CD14-positive monocyte (primary cell): ENCODE measurements around the gene SMC2. TPM values are rescaled to one million over a fixed set of nuclear protein-coding genes. Genes with fewer than 3 reads are reported as not detected.

Experiments
- DNase-seq, 3 donors: peaks; one replicate each; pipeline ENCODE4 v3.0.0-alpha.2; 2011 to 2022
- H2AFZ ChIP-seq: 2 replicates; pipeline ENCODE4 v1.6.0; 2012; ENCODE audit warnings: mild to moderate bottlenecking, low read depth, low read length, inconsistent platforms; ENCODE audit not compliant: insufficient read depth, poor library complexity, severe bottlenecking
- H3K27ac ChIP-seq, 2 donors: 1 replicate in 1 of 2; 2 replicates in 1 of 2; pipeline ENCODE4 v1.5.1; 2012 to 2013; ENCODE audit warnings: low read length in 2 of 2, control low read depth in 1 of 2, inconsistent platforms in 1 of 2, low read depth in 1 of 2, mild to moderate bottlenecking in 1 of 2
- H3K27me3 ChIP-seq, 2 donors: one replicate each; pipeline versions ENCODE4 v1.6.0 to v1.6.1; 2011 to 2013; ENCODE audit warnings: low read length in 2 of 2; ENCODE audit not compliant: control insufficient read depth in 2 of 2, insufficient read depth in 2 of 2
- H3K36me3 ChIP-seq, 2 donors: replicated peaks in 1 of 2; 1 replicate in 1 of 2; 2 replicates in 1 of 2; pipeline versions ENCODE4 v1.5.1 to v1.6.1; 2012 to 2013; ENCODE audit warnings: low read length in 2 of 2, control low read depth in 1 of 2, inconsistent platforms in 1 of 2, mild to moderate bottlenecking in 1 of 2; ENCODE audit not compliant: insufficient read depth in 2 of 2, control insufficient read depth in 1 of 2
- H3K4me1 ChIP-seq, 2 donors: 1 replicate in 1 of 2; 2 replicates in 1 of 2; pipeline versions ENCODE4 v1.5.1 to v1.6.1; 2012 to 2013; ENCODE audit warnings: low read length in 2 of 2, control low read depth in 1 of 2, inconsistent platforms in 1 of 2, mild to moderate bottlenecking in 1 of 2, moderate library complexity in 1 of 2; ENCODE audit not compliant: insufficient read depth in 2 of 2, control insufficient read depth in 1 of 2
- H3K4me2 ChIP-seq: replicated peaks from 2 replicates; pipeline ENCODE3; 2012; ENCODE audit warnings: low read length, moderate library complexity, mild to moderate bottlenecking; ENCODE audit not compliant: poor library complexity, severe bottlenecking; ENCODE audit errors: extremely low read depth
- H3K4me3 ChIP-seq, 3 experiments: fragments of 200-600 bp in 1 of 3; sonication (generic) in 1 of 3; replicated peaks in 1 of 3; 1 replicate in 2 of 3; 2 replicates in 1 of 3; pipeline ENCODE4 v1.5.1; 2011 to 2013; ENCODE audit warnings: low read length in 3 of 3, mild to moderate bottlenecking in 3 of 3, control low read depth in 2 of 3, low read depth in 2 of 3, inconsistent platforms in 1 of 3, moderate library complexity in 1 of 3
- H3K79me2 ChIP-seq: 2 replicates; pipeline ENCODE4 v1.6.0; 2012; ENCODE audit warnings: mild to moderate bottlenecking, control low read depth, inconsistent platforms, low read length, moderate library complexity; ENCODE audit not compliant: insufficient read depth
- H3K9ac ChIP-seq: 2 replicates; pipeline ENCODE4 v1.6.0; 2017; ENCODE audit warnings: low read length, mild to moderate bottlenecking; ENCODE audit not compliant: insufficient read depth, poor library complexity, severe bottlenecking
- H3K9me3 ChIP-seq, 2 donors: replicated peaks in 1 of 2; 1 replicate in 1 of 2; 2 replicates in 1 of 2; pipeline versions ENCODE4 v1.5.1 to v1.6.1; 2012 to 2013; ENCODE audit warnings: low read length in 2 of 2, control low read depth in 1 of 2; ENCODE audit not compliant: control insufficient read depth in 1 of 2, insufficient read depth in 1 of 2
- H4K20me1 ChIP-seq: 2 replicates; pipeline ENCODE4 v1.6.0; 2012; ENCODE audit warnings: mild to moderate bottlenecking, low read length, control low read depth, moderate library complexity; ENCODE audit not compliant: insufficient read depth
- H3K27ac Mint-ChIP-seq, 7 donors: one replicate each; pipeline ENCODE4 v1.8.0; 2020; ENCODE audit warnings: mild to moderate bottlenecking in 7 of 7, mixed read lengths in 7 of 7, moderate library complexity in 6 of 7, inconsistent platforms in 2 of 7
- H3K27me3 Mint-ChIP-seq, 3 donors: one replicate each; pipeline ENCODE4 v1.8.0; 2021 to 2022; ENCODE audit warnings: low read depth in 3 of 3, mild to moderate bottlenecking in 3 of 3, mixed read lengths in 3 of 3, moderate library complexity in 3 of 3, inconsistent platforms in 1 of 3
- H3K36me3 Mint-ChIP-seq, 2 donors: one replicate each; pipeline ENCODE4 v1.8.0; 2020; ENCODE audit warnings: mixed read lengths in 2 of 2, inconsistent platforms in 1 of 2, mild to moderate bottlenecking in 1 of 2
- H3K4me1 Mint-ChIP-seq: one replicate; pipeline ENCODE4 v1.8.0; 2020; ENCODE audit warnings: mild to moderate bottlenecking, mixed read lengths
- H3K4me3 Mint-ChIP-seq, 2 donors: one replicate each; pipeline ENCODE4 v1.8.0; 2020; ENCODE audit warnings: mild to moderate bottlenecking in 2 of 2, mixed read lengths in 2 of 2, moderate library complexity in 1 of 2
- H3K9me3 Mint-ChIP-seq, 7 donors: one replicate each; pipeline ENCODE4 v1.8.0; 2020 to 2022; ENCODE audit warnings: mixed read lengths in 7 of 7, mild to moderate bottlenecking in 6 of 7, moderate library complexity in 6 of 7, inconsistent platforms in 2 of 7
- CTCF ChIP-seq: fragments of 200-600 bp; IDR thresholded peaks from one replicate; pipeline ENCODE4 v1.8.0; 2022; ENCODE audit warnings: antibody characterized with exemption, mild to moderate bottlenecking
- WGBS: methylation state at CpG from one replicate; pipeline ENCODE4 v1.1.5; 2013; ENCODE audit warnings: missing lambda C conversion rate; ENCODE audit not compliant: insufficient coverage; 5-methylcytosine and 5-hydroxymethylcytosine counted together
- intact Hi-C, 2 donors: fragments of 100-400 bp; cut with micrococcal nuclease; formaldehyde crosslinking; loops; one replicate each; pipeline versions ENCODE4 v1.15.0 to v1.15.1; 2023
- polyA plus RNA-seq, 3 donors: library from polyadenylated mRNA; depleted of rRNA in 1 of 3; unstranded in 2 of 3; stranded (reverse) in 1 of 3; fragments of 300-500 nt in 2 of 3; fragments of >200 nt in 1 of 3; fragmentation: Illumina TruSeq in 2 of 3; gene quantifications; 1 replicate in 2 of 3; 2 replicates in 1 of 3; pipeline ENCODE4 v1.2.3, GENCODE V29; 2012 to 2021

Gene SMC2
- polyA plus RNA-seq, 3 donors, result 0.77 to 3.6 (median 2.7) TPM

- peaks cover 24% of the 10 kb centered on the region for H3K4me1 Mint-ChIP-seq
- peaks cover 0 to 1% (median 0%) of the 10 kb centered on the region in 3 donors for H3K27me3 Mint-ChIP-seq
- no peak overlapping the region for H3K4me3 ChIP-seq
- H3K9ac ChIP-seq, result no peak overlapping the region
- peaks cover 0 to 2% of the 10 kb centered on the region in 2 donors for H3K27me3 ChIP-seq
- no peak overlapping the region for H3K4me2 ChIP-seq
- H3K36me3 Mint-ChIP-seq, result peaks cover 0 to under 1% of the 10 kb centered on the region in 2 donors
- no peaks in the 10 kb centered on the region for H3K36me3 ChIP-seq
- peaks cover 20% of the 10 kb centered on the region in 2 donors for H3K4me1 ChIP-seq
- H3K27ac Mint-ChIP-seq, result no peak overlapping the region
- no peak overlapping the region for H3K27ac ChIP-seq
- no peaks in the 10 kb centered on the region for H4K20me1 ChIP-seq
- intact Hi-C loops, result no loop called here
- H3K9me3 ChIP-seq, result no peaks in the 10 kb centered on the region
- no peaks in the 10 kb centered on the region for H3K79me2 ChIP-seq
- no CpG with 5 or more reads among the region's 3 CpGs for WGBS
- no peak for DNase-seq
- no peak overlapping the region for H3K4me3 Mint-ChIP-seq
- H3K9me3 Mint-ChIP-seq, result peaks cover 0 to 4% (median 0%) of the 10 kb centered on the region in 7 donors
- no peak for TF ChIP-seq CTCF
- H2AFZ ChIP-seq, result no peak overlapping the region
Measured at GRCh38 chr9:104087894-104088293, 6.2 kb upstream of the SMC2 start.

GRCh38 chr9:104088416-104088815 lies 5.7 kb upstream of the SMC2 start:
- TF ChIP-seq CTCF, result no peak
- Mint-ChIP-seq H3K27me3 (peaks cover 0 to 1% (median 0%) of the 10 kb centered on the region in 3 donors), H3K27ac (no peak overlapping the region), H3K4me1 (peaks cover 29% of the 10 kb centered on the region), H3K9me3 (peaks cover 0 to 4% (median 0%) of the 10 kb centered on the region in 7 donors), H3K4me3 (no peak overlapping the region), H3K36me3 (no peaks in the 10 kb centered on the region)
- no peak overlapping the region for H3K4me3 ChIP-seq
- H3K79me2 ChIP-seq, result no peaks in the 10 kb centered on the region
- H4K20me1 ChIP-seq, result no peaks in the 10 kb centered on the region
- no peak overlapping the region for H3K4me2 ChIP-seq
- H3K36me3 ChIP-seq, result no peaks in the 10 kb centered on the region
- intact Hi-C loops, result no loop called here
- H3K4me1 ChIP-seq, result peaks cover 24 to 25% of the 10 kb centered on the region in 2 donors
- 78% methylated on average over 1 of the region's 2 CpGs for WGBS
- no peak overlapping the region for H2AFZ ChIP-seq
- H3K27me3 ChIP-seq, result peaks cover 0 to 2% of the 10 kb centered on the region in 2 donors
- DNase-seq, result no peak
- no peaks in the 10 kb centered on the region for H3K9me3 ChIP-seq
- no peak overlapping the region for H3K9ac ChIP-seq
- H3K27ac ChIP-seq, result no peak overlapping the region
